Measurements from ENCODE around the gene ARL10.

DNA sequence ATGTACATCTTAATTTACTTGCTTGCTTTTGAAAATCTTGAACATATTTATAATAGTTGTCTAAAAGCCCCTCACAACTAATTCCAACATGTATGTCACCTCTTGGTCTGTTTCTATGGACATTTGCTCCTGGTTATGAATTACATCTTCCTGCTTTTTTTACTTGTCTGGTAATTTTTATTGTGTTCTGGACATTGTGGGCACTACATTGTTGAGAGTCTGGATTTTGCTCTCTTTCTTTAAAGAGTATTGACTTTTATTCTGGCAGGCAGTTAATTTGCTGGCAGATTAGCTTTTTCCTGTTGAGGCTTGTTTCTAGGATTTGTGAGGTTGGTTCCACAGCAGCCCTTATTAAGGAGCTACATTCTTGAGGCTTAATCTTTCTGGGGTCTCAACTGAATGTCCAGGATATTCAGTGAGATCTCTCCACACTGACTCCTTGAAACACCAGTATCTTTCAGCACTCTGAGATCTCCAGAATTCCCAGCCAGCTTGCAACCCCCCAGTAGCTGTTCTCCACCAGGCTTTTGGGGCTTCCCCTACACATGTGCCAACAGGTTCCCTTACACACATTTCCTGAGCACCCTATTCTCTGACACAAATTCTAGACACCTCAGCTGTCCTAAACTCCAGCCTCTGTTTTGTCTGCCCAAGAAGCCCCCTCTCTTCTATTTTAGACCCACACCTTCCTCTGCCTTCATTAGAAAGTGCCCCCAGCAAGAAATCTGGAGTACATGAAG, 31.1 kb upstream of the ARL10 start:
- TF ChIP-seq EZH2 (IDR thresholded peaks at IDR 0.05) (no peak), POLR2A (IDR thresholded peaks at IDR 0.05; ENCODE audit: borderline replicate concordance, extremely low read depth, insufficient read depth, insufficient read length) (no peak), CEBPB (IDR thresholded peaks at IDR 0.05; ENCODE audit: low read depth) (no peak), ZFX (IDR thresholded peaks at IDR 0.05) (no peak), POLR2AphosphoS5 (IDR thresholded peaks at IDR 0.05; ENCODE audit: low read depth, low read length) (no peak), EGR1 (IDR thresholded peaks at IDR 0.05; ENCODE audit: low read depth) (no peak), RAD21 (IDR thresholded peaks at IDR 0.05; ENCODE audit: low read depth) (no peak), ZNF274 (IDR thresholded peaks at IDR 0.05; ENCODE audit: low read depth, low read length) (no peak), JUND (IDR thresholded peaks at IDR 0.05) (no peak), SP1 (IDR thresholded peaks at IDR 0.05; ENCODE audit: low read depth) (no peak)
- TF ChIP-seq, protein P1, sequence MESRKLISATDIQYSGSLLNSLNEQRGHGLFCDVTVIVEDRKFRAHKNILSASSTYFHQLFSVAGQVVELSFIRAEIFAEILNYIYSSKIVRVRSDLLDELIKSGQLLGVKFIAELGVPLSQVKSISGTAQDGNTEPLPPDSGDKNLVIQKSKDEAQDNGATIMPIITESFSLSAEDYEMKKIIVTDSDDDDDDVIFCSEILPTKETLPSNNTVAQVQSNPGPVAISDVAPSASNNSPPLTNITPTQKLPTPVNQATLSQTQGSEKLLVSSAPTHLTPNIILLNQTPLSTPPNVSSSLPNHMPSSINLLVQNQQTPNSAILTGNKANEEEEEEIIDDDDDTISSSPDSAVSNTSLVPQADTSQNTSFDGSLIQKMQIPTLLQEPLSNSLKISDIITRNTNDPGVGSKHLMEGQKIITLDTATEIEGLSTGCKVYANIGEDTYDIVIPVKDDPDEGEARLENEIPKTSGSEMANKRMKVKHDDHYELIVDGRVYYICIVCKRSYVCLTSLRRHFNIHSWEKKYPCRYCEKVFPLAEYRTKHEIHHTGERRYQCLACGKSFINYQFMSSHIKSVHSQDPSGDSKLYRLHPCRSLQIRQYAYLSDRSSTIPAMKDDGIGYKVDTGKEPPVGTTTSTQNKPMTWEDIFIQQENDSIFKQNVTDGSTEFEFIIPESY (IDR thresholded peaks at IDR 0.05; ENCODE audit: extremely low read depth, insufficient replicate concordance, low read length), result no peak
- TF ChIP-seq, protein P2, sequence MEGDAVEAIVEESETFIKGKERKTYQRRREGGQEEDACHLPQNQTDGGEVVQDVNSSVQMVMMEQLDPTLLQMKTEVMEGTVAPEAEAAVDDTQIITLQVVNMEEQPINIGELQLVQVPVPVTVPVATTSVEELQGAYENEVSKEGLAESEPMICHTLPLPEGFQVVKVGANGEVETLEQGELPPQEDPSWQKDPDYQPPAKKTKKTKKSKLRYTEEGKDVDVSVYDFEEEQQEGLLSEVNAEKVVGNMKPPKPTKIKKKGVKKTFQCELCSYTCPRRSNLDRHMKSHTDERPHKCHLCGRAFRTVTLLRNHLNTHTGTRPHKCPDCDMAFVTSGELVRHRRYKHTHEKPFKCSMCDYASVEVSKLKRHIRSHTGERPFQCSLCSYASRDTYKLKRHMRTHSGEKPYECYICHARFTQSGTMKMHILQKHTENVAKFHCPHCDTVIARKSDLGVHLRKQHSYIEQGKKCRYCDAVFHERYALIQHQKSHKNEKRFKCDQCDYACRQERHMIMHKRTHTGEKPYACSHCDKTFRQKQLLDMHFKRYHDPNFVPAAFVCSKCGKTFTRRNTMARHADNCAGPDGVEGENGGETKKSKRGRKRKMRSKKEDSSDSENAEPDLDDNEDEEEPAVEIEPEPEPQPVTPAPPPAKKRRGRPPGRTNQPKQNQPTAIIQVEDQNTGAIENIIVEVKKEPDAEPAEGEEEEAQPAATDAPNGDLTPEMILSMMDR (IDR thresholded peaks at IDR 0.05 in 2 of 3, conservative IDR thresholded peaks at IDR 0.05 in 1 of 3; ENCODE audit: borderline replicate concordance in 1 of 3, insufficient read depth in 1 of 3, low read depth in 2 of 3, low read length in 2 of 3), result no peak
- TF ChIP-seq, protein P3, sequence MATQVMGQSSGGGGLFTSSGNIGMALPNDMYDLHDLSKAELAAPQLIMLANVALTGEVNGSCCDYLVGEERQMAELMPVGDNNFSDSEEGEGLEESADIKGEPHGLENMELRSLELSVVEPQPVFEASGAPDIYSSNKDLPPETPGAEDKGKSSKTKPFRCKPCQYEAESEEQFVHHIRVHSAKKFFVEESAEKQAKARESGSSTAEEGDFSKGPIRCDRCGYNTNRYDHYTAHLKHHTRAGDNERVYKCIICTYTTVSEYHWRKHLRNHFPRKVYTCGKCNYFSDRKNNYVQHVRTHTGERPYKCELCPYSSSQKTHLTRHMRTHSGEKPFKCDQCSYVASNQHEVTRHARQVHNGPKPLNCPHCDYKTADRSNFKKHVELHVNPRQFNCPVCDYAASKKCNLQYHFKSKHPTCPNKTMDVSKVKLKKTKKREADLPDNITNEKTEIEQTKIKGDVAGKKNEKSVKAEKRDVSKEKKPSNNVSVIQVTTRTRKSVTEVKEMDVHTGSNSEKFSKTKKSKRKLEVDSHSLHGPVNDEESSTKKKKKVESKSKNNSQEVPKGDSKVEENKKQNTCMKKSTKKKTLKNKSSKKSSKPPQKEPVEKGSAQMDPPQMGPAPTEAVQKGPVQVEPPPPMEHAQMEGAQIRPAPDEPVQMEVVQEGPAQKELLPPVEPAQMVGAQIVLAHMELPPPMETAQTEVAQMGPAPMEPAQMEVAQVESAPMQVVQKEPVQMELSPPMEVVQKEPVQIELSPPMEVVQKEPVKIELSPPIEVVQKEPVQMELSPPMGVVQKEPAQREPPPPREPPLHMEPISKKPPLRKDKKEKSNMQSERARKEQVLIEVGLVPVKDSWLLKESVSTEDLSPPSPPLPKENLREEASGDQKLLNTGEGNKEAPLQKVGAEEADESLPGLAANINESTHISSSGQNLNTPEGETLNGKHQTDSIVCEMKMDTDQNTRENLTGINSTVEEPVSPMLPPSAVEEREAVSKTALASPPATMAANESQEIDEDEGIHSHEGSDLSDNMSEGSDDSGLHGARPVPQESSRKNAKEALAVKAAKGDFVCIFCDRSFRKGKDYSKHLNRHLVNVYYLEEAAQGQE (IDR thresholded peaks at IDR 0.05; ENCODE audit: low read depth), result no peak
- TF ChIP-seq, protein P4, sequence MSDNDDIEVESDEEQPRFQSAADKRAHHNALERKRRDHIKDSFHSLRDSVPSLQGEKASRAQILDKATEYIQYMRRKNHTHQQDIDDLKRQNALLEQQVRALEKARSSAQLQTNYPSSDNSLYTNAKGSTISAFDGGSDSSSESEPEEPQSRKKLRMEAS (IDR thresholded peaks at IDR 0.05), result no peak
